ENCODE results near the gene HOMER2.

GRCh38 chr15:82849556-82850512, 102.7 kb downstream of the HOMER2 start:
- TF ChIP-seq CTCF (conservative IDR thresholded peaks at IDR 0.05; ENCODE audit: low read depth in 2 of 2) (peak; percentile 89 to 93), POLR2AphosphoS5 (IDR thresholded peaks at IDR 0.05; ENCODE audit: low read depth) (no peak), REST (IDR thresholded peaks at IDR 0.05; ENCODE audit: unreplicated experiment) (no peak), CREB1 (CRISPR knock-in tag; IDR thresholded peaks at IDR 0.05; ENCODE audit: low read depth) (no peak), EZH2phosphoT487 (IDR thresholded peaks at IDR 0.05; ENCODE audit: unreplicated experiment) (no peak)

All from GM23338 (cell line).